NCI-H69 (cell line): ENCODE data around the gene C12orf60.

Source experiments
- DNase-seq: peaks from one replicate; lab custom pipeline; 2025; lab: John Stamatoyannopoulos, UW

C12orf60 gene

DNA sequence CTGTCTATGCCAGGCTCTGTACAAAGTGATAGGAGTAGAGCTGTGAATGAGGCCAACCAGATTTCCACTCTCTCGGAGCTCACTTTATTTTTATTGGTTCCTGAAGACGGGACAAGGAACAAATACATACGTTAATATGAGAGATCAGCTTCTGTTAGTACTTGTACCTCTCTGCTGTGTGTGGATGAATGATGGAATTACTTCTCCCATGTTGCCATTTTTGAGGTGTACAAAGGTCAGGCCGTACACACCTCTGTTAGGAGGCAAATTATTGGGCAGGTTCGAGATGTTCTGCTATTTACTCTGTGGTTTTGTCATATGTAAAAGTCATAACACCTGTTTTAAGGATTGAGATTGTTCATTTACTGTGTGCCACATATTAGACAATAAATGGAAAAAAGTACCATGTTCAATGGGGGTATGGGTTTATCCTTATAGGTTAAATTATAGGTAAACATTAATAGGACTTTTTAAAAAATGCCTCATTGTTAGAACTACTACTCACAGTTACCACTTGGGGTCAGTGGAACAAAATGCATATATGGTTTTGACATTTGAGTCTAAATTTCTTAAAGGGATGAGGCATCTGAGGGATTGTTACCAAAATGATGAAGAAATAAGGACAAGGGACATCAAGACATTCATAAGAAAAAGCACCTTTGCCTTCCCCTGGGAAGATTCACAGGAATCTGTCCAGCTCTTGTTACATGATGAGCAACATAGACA, 27.1 kb upstream of the C12orf60 start:
- DNase-seq, result peak; percentile 29

DNA sequence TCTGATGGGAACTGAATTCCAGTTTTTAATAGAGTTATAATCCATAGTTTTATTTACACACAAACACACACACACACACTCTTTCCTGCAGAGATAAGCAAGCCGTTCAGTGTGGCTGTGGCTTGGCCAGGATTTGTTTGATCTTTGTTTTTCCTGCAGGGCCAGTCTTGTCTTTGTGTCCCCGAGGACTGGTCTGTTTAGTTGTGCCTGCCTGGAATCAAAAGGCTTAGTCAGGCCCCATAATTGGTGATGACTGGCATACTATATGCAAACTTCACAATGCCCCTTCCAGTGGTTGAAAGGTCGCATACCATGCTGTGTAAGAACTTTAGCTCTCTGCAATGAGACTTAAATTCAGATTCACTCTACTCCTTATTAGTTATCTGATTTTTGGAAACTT, 26.2 kb upstream of the C12orf60 start:
- DNase-seq, result peak; percentile 85

DNA sequence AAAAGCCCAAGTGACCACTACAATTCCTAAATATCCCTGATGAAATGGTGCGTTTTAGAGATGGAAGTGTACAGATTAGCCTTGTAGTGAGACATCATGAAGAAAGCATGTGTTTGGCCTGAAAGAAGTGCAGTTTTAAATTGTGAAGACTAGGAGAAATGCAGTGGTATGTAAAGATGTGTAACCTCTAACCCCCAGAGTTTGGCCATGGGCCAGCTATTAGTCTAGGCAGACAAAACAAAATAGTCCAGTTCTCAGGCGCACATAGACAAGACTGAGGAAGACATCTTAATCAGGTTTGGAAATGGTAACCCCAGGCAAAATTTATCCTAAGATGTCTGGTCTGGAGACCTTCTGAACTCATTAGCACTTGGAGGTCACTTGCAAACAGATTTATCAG, 23.6 kb upstream of the C12orf60 start:
- DNase-seq, result no peak

DNA sequence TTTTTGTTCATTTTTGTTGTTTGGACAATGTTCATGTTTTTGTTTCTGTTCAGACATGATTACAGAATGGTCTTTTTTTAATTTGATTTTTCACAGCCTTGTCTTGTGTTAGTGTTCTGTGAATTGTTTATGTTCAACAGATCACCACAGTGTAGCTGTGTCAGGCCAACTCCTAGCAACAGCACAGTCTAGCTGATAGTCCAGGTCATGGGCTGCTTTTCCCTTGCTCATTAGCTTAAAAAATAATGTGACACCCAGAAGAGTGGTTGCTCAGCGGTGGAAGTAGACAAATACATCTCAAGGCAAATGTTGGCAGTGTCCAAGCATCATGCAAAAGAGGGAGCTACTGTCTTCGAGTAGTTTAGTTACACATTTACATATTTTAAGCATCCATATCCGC, 22.6 kb upstream of the C12orf60 start:
- DNase-seq, result no peak

DNA sequence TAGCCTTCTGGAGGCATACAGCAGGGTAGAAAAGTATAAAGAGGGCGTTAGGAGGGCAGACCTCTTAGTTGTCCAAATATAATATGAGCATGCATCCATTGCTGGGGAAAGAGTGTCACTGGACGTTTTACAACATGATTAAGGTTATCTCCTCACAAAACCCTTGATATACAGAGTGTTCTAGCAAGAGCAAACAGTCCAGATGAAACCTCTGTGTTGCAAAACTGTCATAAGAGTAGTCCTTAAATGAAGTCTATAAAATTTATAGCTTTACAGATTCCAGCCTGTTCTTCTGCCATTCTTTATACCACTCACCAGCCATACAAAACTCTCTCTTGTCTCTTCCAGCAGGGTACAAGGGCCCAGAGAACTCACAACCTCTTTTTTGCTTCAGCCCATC, 21.9 kb upstream of the C12orf60 start:
- no peak for DNase-seq

DNA sequence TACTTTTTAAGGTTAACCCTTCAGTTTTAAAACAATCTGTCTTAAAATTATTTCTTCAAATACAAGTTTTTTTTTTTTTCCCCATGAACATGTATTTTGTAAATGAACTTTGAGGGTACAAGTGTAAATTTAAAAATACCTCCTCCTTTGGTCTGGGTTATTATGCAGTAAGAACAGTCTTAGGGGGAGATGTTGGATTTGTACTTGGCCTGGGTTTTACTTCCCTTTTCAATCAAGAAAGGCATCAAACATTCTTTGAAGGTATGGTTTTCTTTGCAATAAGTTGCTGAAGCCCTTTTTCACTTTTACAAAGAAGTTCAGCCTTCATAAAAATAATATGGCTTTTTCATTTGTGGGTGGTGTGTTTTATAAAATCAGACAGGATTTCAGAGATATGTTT, 20.7 kb upstream of the C12orf60 start:
- no peak for DNase-seq

DNA sequence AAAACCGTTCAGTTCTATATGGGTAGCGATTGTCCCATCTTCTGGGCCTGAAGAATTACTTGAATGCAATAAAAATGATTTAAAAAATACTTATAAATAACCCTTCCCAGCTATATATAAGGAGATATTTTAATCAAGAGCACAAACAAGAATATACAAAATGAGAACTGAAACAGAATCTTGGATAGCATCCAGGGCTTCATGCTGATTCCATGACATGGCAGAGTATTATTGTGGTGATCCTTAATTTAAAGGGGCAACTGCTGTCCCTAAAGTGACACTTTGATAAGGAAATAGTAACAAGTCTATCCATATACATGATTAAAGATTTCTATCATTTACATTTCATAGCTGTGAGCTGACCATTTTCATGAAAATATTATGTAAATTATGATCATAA, 19.0 kb upstream of the C12orf60 start:
- no peak for DNase-seq

DNA sequence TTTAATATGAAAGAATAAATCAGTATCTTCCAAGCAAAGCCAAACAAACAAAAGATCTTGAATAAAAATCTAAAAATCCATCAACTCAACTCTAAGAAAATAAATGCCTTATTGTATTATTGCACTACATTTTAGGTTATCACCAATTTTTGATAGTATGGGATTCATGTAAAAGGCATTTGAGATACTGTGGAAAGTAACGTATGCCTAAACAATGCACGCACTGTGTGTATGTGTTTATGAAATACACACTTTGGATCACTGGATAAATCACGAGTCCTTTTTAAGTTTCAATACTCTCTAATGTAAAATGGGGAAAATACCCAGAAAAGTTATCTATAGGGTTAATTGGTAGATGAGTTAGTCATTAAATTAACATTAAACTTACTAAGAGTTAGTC, 17.9 kb upstream of the C12orf60 start:
- no peak for DNase-seq

DNA sequence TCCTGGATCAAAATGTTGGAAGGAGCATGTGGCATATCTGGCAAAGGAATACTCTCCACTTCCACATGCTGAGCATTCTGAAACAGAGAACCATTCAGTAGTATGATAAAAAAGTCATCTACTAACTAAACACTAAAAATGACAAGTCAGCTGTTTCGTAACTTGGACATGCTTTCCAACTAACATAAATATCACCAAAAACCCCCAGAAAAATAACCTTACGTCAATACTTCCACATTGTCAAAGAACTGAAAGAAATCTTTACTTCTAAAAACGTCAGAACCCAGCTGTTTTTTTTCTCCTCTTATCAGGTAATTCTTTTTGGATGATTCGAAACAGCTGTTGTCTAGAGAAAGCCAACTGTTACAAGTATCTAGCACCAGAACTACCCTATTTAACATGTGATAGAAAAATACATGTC, 8.4 kb upstream of the C12orf60 start:
- DNase-seq, result no peak

DNA sequence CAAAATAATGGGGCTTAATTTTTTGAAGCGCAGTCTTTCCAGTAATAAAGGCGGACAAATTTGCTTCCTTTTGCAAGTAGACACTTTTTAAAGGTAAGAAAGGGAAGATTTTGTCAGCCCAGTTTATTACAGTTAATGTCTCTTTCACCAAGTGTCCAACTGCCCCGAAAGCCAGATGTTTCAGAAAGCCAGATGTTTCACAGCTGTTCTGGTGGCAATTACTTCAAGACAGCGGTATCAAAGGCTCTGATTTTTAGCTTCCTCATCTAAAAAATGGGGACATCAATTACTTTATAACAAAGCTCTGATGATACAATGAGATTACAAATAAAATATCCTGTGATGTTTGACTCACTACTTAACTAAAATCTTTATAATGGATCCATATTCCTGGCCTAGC, 1.2 kb upstream of the C12orf60 start:
- no peak for DNase-seq

DNA sequence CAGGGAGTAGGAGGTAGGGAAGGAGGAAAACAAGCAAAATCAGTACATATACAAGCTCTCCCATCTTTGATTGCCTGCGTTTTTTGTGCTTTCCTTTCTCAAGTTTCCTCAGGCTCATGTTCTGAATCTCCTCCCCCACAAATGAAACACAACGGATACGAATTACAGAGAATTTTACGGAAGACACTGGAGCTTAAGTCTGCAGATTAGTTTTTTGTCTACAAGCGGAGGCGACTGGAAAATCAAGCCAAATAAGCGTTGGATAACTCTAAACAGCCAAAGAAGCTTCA, 804 bp upstream of the C12orf60 start:
- DNase-seq, result no peak

DNA sequence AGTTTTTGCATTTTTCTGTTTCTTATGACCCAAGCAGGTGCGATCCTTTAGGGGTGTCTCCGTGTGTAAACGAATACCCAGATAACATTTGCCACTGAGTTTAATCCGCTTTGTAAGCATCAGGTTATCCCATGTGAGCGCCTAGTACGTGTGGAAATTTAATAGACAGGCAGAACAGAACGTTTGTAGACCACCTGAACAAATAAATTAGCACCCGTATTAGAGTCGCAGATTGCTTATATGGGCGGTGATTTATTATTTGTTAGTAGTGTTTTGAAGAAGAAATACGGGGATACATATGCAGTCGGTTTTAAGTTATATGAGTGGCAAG, 325 bp downstream of the C12orf60 start:
- peak; percentile 67 for DNase-seq

DNA sequence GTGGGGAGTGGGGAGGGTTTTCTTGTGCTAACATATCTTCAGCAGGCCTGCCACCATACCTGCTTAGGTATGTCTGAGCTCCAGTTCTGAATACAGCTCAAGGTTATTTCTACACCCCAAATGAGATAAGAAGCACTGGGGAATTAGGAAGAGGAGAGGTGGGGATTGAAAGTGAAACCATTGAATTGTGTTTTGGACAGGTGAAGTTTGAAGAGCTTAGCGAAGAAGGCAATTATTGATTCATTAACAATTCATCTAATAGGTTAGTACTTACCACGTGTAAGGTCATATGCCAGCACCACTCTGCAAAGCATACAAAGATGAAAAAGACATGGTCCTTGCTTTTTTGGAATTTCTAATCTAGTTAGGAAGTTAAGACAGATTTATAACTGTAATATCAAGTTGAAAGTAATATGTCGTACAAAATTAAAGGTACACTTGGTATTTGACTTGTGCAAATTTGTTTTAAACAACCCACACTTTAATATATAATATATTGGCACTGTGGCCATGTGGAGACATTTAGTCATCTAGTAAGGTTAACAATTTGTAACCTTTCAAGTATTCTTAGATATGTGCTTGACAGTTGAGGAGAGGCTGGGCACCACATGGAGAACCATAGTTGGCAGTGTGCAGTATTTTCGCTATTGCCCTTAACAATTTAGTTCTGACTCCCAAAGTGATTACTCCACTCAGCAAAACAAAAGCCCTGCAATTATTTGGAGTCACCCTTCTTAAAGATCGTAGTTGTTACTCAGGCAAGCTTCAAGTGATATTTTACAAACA, 6.9 kb downstream of the C12orf60 start:
- no peak for DNase-seq

DNA sequence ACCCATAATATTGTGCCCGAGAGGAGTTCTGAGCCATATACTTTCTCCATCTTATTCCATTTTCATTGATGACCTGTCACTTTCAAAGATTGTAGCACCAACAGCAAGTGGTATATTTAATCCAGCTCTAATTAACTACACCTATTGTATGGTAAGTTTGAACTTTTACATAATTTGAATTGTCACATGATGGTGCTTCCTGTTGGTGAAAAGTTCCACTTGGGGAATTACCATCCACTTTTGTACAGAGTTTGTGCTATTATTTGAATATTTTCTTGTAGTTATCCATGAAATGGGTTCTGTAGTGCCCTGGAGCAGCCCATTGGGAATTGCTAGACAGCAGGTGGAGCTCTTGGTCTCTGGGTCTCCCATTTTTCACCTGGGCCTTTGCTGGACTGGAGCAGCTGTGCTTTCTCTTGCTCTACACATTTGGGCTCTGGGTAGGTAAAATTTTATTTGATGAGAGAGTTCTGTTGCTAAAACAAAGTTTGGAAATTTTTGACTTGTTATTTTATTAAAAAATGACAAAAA, 7.5 kb downstream of the C12orf60 start:
- peak; percentile 11 for DNase-seq

DNA sequence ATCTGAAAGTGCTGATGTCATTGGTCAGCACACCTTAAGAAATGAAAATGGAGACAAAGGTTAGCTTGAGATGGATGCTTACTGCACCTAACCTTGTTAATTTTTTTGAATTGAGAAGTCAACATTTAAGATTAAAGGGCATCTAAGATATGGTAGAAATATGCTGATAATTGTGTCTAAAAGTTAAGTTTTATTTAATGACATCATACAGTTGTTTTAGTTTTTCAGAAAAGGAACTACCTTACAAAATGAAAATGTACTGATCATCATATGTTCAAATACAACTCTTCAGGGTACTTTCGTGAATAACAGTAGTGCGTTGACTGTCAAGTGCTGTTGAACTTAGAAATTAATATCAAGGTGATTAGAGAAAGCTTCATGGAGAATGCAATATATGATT, 8.0 kb downstream of the C12orf60 start:
- no peak for DNase-seq

DNA sequence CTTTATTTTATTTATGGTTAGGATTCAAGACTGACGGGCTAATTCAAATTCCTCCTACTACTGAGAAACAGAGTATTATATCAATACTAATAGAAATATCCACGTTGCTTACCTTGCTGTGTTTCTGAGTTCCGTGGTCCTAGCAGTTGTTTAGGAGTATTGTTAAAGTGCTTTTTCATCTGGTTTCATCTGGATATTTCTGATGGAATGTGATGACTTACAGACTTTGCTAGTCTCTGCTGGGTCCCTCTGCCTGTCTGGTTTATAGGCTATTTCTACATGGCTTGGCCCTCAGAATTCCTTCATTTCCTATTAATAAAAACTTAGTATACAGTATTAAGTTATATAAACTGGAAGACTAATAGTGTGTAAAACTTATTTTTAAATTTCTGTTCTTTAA, 10.5 kb downstream of the C12orf60 start, which contains the start of gene SMCO3:
TSS of gene SMCO3 (minus strand) at position 169 of the 400 bp plus-strand sequence. CDS start 7,502 bp downstream, outside the sequence.
- no peak for DNase-seq

DNA sequence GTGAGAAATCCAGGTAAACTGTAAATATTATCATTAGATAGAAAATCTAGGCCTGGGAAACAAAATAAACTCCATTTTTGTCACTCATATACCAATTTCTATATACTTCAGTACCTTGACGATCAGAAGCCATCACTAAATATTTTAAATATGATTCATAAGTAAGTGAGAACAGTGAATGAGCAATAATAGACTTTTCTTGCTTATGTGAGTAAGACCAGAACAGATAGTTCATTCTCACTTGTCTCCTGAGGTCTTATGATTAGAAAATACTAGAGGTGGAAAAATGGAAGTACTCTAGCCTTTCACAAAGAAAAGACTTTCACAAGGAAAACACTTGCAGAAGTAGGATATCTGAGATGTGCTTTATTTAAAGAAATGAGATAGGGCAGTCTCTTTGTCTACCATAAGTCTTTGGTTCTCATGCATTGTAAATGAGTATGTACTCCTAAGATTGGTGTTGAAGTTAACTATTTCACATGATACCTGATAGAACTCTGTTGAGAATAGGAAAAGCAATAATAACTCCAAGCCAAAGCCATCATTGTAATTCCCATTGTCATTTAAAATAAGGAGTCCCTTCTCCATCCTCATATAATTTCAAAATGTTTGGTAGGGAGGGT, 20.7 kb downstream of the C12orf60 start:
- no peak for DNase-seq

DNA sequence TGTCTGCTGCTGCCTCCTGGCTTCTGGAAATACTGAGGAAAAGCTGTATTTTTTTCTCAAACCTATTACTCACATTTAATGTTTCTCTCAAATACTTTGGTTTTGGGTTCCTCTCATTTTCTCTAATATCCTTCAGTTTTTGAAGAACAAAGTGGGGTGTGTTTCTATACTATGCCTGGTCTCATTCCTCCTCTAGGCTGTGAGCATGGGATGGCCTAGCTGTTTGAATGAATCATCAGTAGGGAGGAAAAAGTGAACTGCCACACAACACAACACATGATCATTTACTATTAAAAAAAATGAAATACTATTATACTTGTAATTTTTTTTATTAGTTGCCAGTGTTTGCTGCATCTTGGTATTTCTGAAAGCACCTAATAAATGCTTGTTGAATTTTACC, 21.8 kb downstream of the C12orf60 start:
- DNase-seq, result no peak

DNA sequence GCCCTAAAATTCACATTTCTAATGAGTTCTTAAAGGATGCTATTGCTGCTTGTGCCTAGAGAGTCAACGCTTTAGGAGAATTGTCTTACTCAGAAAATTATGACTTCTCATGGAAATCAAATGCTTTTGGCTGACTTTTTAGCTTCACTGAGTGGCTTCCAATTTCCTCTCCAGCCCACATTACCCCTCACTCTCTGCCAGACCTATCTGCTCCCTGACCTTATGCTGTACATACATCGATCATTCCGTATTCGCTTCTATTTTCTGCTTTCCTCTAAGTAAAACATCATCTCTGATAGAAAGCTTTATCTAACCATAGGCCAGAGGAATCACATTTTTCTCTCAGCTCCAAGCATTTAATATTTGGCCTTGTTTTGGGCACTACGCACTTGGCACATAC, 23.0 kb downstream of the C12orf60 start:
- DNase-seq, result no peak

DNA sequence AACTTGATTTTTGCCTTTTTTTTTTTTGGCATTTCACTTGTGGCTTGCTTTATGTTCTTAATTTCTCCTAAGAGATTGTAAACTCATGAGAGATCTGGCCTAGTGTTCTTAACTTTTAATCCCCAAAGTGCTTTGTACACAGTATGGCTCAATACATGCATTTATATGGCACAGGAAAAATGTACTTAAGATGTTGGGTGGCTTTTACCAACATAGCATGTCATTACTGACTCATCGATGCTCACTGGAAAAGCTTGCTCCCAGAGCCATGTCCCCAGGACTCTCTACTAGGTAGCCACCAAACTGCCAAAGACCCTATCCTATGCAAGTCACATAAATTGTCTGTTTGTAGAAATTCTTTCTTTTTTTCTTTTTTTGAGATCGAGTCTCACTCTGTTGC, 23.6 kb downstream of the C12orf60 start:
- no peak for DNase-seq

DNA sequence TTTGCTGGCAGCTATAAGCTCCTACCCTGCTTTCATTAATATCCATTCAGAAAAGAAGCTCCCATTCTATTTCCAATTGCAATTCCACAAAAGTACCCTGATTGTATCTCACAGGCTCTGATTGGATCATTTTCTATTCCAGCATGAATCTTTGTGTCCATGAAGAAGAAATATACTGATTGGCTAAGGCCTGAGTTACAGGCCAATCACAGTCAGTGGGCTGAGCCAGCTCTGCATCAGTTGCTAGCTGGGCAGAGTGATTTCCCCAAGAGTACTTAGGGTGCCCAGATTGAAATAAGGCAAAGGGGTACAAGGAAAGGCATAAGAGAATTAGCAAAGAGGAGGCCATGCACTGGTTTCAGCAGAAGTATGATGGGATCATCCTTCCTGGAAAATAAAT, 25.4 kb downstream of the C12orf60 start:
- no peak for DNase-seq

DNA sequence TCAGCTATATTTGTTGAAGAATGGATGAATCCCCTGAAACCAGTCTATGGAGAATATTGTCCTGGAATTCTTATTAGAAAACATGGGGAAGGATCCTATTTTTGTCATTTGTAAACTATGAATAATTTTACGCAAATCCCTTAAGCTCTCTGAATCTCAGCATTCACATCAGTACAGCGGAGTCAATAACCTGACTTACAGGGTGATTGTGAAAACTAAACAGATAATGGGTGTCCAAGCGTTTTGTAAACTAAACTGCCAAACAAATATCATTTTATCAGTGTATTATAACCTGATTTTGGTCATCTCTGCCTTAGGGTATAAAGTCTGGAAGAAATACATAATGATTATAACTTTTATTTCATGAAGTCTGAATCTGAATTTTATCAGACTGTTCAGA, 29.9 kb downstream of the C12orf60 start:
- DNase-seq, result no peak

DNA sequence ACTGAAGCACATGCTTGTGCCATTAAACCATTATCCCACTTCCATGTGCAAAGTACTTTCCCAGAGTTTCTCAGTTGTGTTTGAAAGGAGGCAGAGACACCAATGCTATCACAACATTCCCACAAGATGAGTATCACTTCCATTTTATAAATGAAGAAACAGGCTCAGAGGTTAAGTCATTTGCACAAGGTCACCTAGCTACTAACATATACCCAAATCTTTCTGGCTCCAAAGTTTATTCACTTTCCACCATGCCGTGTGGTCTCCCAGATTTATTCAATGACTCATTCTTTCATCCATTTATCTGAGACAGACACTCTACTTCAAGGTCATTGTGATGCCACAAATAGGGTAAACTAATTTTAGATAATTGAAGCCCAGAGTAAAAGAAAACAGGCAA, 30.5 kb downstream of the C12orf60 start:
- no peak for DNase-seq
